GM12864 (cell line): ENCODE measurements around the gene NPW.

Source experiments
- DNase-seq: peaks from one replicate; pipeline ENCODE4 v3.0.0-alpha.2; 2011; ENCODE audit warnings: low read depth
- H3K4me3 ChIP-seq: 2 replicates; pipeline ENCODE4 v1.5.1; 2011; ENCODE audit warnings: mild to moderate bottlenecking, low read depth, low read length, control low read depth
- CTCF ChIP-seq: IDR thresholded peaks from 2 replicates; pipeline ENCODE4 v1.5.1; 2011; ENCODE audit warnings: low read depth, mild to moderate bottlenecking, moderate library complexity, low read length, control low read depth, inconsistent platforms; ENCODE audit errors: missing control alignments

NPW gene

DNA sequence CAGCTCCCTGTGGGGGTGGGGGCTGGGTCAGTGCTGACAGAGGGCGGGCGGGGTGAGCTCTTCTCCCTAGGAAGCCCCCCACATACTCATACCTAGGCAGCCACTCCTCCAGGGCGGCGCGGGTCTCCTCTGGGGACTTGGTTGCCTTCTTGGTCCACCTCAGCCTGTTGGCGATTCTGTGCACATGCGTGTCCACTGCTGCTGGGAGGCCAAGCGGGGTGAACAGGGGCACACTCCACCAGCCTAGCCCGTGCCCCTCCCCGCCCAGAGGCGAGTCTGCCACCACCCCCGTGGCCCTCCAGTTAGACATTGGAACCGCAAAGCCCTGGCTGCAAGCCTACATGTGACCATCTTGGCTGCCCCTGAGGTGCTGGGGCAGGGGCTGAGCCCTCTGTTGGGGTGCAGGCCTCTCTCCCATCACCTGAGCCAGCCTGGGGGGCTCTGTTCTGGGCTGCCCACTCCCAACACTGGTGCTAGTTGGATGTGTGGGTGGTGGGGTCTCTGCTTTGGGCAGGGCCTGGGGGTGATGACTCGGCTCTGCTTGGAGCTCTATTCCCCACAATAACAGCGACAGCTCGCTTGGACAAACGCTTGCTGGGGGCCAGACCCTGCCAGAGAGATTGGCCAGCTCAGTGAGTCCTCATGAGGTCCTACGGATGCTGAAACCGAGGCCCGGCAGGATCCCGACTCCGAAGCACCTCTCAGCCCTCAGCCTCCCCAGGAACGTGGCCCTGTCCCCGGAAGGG is 20.6 kb downstream of the NPW start:
- no peak for TF ChIP-seq CTCF
- DNase-seq: no peak
- no peak overlapping the region for H3K4me3 ChIP-seq

GRCh38 chr16:2040787-2041522 is 21.4 kb downstream of the NPW start:
- H3K4me3 ChIP-seq: no peak overlapping the region
- TF ChIP-seq CTCF: no peak
- DNase-seq: no peak

GRCh38 chr16:2042171-2042985 is 22.8 kb downstream of the NPW start:
- H3K4me3 ChIP-seq: no peak overlapping the region
- TF ChIP-seq CTCF: no peak
- DNase-seq: no peak

DNA sequence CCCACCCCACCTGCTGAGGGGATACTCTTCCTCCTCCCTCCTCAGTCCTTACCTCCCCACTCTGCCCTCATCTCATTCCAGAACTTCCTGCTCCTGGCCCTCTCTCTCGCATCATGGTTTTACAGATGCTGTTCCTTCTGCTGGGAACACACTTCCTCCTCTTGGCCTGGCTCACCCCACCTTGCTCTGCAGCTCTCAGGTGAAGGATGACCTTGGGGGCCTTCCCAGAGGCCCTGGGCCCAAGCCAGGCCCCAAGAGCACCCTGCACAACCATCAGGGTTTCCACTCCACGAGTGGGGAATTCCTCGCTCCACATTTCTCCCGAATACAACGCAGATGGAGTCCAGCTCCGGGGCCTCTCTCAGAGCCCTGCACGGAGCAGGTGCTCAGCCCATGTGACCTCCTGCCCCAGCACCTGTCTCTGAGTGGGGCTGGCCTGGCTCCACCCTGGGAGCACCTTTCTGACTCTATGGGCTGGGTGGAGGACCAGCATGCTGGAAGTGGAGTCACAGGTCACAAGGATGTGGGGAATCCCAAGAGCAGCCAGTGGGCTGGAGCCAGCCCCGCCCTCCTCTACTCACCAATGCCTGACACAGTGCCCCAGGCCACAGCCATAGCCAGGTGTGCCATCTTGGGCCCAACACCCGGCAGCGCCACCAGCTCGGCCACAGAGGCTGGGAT is 23.5 kb downstream of the NPW start:
- no peak overlapping the region for H3K4me3 ChIP-seq
- TF ChIP-seq CTCF: no peak
- no peak for DNase-seq

DNA sequence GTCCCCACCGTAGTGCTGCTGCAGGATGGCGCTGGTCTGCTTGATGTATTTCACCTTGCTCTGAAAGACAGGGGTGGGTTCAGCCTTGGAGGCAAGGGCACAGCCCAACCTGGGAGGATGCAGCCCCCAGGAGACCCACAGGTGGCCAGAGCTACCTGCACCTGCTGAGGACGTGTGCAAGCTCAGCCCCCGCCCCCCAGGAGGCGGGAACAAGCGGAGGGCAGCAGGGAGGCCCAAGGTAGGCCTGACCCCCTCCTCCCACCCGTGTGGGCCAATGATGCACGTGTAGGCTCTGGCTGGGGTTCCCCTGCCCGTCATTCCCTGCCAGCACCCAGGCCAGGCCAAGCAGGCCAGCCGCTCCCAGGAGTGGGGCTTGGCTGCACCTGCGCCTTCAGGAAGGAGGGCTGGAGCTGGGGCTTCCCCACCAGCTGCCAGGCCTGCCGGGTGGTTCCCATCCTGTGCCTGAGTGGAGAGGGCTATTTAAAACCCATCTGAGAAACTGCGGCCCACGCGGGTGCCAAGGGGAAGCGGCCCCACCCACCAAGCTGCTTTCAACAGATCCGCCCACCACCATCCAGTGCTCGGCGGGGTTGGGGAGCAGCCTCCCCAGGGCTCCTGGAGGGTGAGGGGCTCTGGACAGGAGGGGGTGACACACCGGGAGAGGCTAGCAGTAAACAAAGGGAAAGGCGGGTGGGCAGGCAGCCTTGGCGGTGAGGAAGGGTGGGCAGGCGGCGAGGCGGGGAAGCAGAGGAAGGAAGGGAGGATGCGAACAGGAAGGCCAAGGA is 24.3 kb downstream of the NPW start:
- DNase-seq: no peak
- TF ChIP-seq CTCF: no peak
- H3K4me3 ChIP-seq: no peak overlapping the region

DNA sequence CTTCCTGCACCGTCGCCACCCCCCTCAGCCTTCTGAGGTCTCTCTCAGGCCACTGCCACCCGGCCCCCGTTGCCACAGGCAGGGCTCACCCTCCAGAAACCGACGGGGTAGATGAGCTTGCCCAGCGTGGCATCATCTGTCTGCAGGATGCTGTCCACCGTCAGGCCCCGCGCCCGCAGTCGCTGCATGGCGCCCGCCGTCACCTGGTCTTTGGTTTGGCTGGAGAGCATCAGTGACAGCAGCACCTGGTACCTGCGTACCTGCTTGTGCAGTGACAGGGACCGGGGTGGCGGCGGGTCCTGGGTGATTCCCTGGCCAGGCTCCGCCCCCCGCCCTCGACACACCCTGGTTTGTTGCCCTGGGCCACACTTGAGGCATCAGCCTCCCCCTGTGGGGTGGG is 25.0 kb downstream of the NPW start:
- no peak for DNase-seq
- no peak for TF ChIP-seq CTCF
- no peak overlapping the region for H3K4me3 ChIP-seq
